PC-9 (cell line): ENCODE measurements around the gene JARID2.

Experiments
- CTCF ChIP-seq: fragments of 200-600 bp; sonication (generic); conservative IDR thresholded peaks from 2 replicates; pipeline ENCODE4 v1.6.1; 2017; ENCODE audit warnings: mixed run types, antibody characterized with exemption, mild to moderate bottlenecking, moderate library complexity
- EZH2 ChIP-seq: fragments of 200-600 bp; sonication (generic); IDR thresholded peaks from 2 replicates; pipeline ENCODE4 v1.8.0; 2017; ENCODE audit warnings: antibody characterized with exemption, low read depth

- TF ChIP-seq CTCF (no peak), EZH2 (no peak)
Observed at GRCh38 chr6:15232836-15233510, 12.9 kb upstream of the JARID2 start.
